ENCODE results near the gene AKAP7. TPM values are rescaled to one million over a fixed set of nuclear protein-coding genes. Genes with fewer than 3 reads are reported as not detected.

AKAP7 gene
- polyA plus RNA-seq, 4 donors = 8.2 to 17.8 (median 13.9) TPM

- DNase-seq (ENCODE audit: low read depth in 4 of 4, low spot score in 3 of 4) = no peak
Observed at GRCh38 chr6:131132360-131132759, 2.9 kb upstream of the AKAP7 start.

- no peak for DNase-seq (ENCODE audit: low read depth in 4 of 4, low spot score in 3 of 4)
Observed at GRCh38 chr6:131134220-131134979, 867 bp upstream of the AKAP7 start.

GRCh38 chr6:131134980-131135243, 355 bp upstream of the AKAP7 start:
- no peak for DNase-seq (ENCODE audit: low read depth in 4 of 4, low spot score in 3 of 4)

- peak; percentile 16 to 36 (median 28) for DNase-seq (ENCODE audit: low read depth in 4 of 4, low spot score in 3 of 4)
Observed at GRCh38 chr6:131136021-131136786, 937 bp downstream of the AKAP7 start.

- DNase-seq (ENCODE audit: low read depth in 4 of 4, low spot score in 3 of 4) = no peak
Observed at GRCh38 chr6:131139599-131139998, 4.3 kb downstream of the AKAP7 start.

GRCh38 chr6:131143319-131143718, 8.1 kb downstream of the AKAP7 start:
- no peak for DNase-seq (ENCODE audit: low read depth in 4 of 4, low spot score in 3 of 4)

- DNase-seq (ENCODE audit: low read depth in 4 of 4, low spot score in 3 of 4) = no peak
Observed at GRCh38 chr6:131146865-131147264, 11.6 kb downstream of the AKAP7 start.

GRCh38 chr6:131156411-131156810, 21.1 kb downstream of the AKAP7 start:
- no peak for DNase-seq (ENCODE audit: low read depth in 4 of 4, low spot score in 3 of 4)

- DNase-seq (ENCODE audit: low read depth in 4 of 4, low spot score in 3 of 4) = no peak
Observed at GRCh38 chr6:131159578-131159977, 24.3 kb downstream of the AKAP7 start.

- DNase-seq (ENCODE audit: low read depth in 4 of 4, low spot score in 3 of 4) = no peak
Observed at GRCh38 chr6:131160254-131160758, 25.0 kb downstream of the AKAP7 start.

GRCh38 chr6:131161987-131162386, 26.7 kb downstream of the AKAP7 start:
- no peak for DNase-seq (ENCODE audit: low read depth in 4 of 4, low spot score in 3 of 4)

- no peak for DNase-seq (ENCODE audit: low read depth in 4 of 4, low spot score in 3 of 4)
Observed at GRCh38 chr6:131163886-131164285, 28.6 kb downstream of the AKAP7 start.

GRCh38 chr6:131164506-131164905, 29.2 kb downstream of the AKAP7 start:
- DNase-seq (ENCODE audit: low read depth in 4 of 4, low spot score in 3 of 4) = no peak

GRCh38 chr6:131167773-131168172, 32.5 kb downstream of the AKAP7 start:
- no peak for DNase-seq (ENCODE audit: low read depth in 4 of 4, low spot score in 3 of 4)

- no peak for DNase-seq (ENCODE audit: low read depth in 4 of 4, low spot score in 3 of 4)
Observed at GRCh38 chr6:131169613-131170012, 34.3 kb downstream of the AKAP7 start.

GRCh38 chr6:131172222-131172621, 37.0 kb downstream of the AKAP7 start:
- DNase-seq (ENCODE audit: low read depth in 4 of 4, low spot score in 3 of 4) = no peak

- DNase-seq (ENCODE audit: low read depth in 4 of 4, low spot score in 3 of 4) = no peak
Observed at GRCh38 chr6:131173680-131174079, 38.4 kb downstream of the AKAP7 start.

- no peak for DNase-seq (ENCODE audit: low read depth in 4 of 4, low spot score in 3 of 4)
Observed at GRCh38 chr6:131175564-131175963, 40.3 kb downstream of the AKAP7 start.

- no peak for DNase-seq (ENCODE audit: low read depth in 4 of 4, low spot score in 3 of 4)
Observed at GRCh38 chr6:131177996-131178395, 42.7 kb downstream of the AKAP7 start.

GRCh38 chr6:131182991-131183425, 47.7 kb downstream of the AKAP7 start:
- peak in 1 of 4 donors; percentile 14 for DNase-seq (ENCODE audit: low read depth in 4 of 4, low spot score in 3 of 4)

- no peak for DNase-seq (ENCODE audit: low read depth in 4 of 4, low spot score in 3 of 4)
Observed at GRCh38 chr6:131183427-131184095, 48.3 kb downstream of the AKAP7 start.
